ENCODE results near the gene STAU1. TPM values are rescaled to one million over a fixed set of nuclear protein-coding genes. Genes with fewer than 3 reads are reported as not detected.

Gene STAU1
- total RNA-seq, 1 donor from 2014 or later = 115 TPM

GRCh38 chr20:49160057-49160929 is 27.8 kb downstream of the STAU1 start:
- Mint-ChIP-seq H3K36me3 (ENCODE audit: low read depth, unreplicated experiment) (peaks cover 8% of the 10 kb centered on the region), H3K27me3 (ENCODE audit: unreplicated experiment) (no peaks in the 10 kb centered on the region)
- TF ChIP-seq CTCF (IDR thresholded peaks at IDR 0.05; ENCODE audit: unreplicated experiment) = no peak

DNA sequence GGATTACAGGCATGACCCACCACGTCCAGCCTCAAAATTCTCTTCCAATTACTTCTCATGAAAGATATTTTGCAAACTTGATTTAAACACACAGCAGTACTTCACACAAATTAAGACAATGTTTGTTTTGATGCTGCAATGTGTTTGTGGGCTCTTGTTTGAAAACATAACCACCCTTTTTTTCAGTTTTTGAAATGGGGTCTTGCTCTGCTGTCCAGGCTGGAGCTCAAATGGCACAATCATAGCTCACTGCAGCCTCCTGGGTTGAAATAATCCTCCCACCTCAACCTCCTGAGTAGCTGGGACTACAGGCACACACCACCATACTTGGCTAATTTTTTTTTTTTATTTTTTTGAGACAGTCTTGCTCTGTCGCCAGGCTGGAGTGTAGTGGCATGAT is 31.0 kb downstream of the STAU1 start:
- Mint-ChIP-seq H3K4me1 (ENCODE audit: unreplicated experiment) (peaks cover 9% of the 10 kb centered on the region), H3K9me3 (ENCODE audit: unreplicated experiment) (no peaks in the 10 kb centered on the region), H3K27ac (ENCODE audit: unreplicated experiment) (no peak overlapping the region), H3K27me3 (ENCODE audit: unreplicated experiment) (no peaks in the 10 kb centered on the region), H3K4me3 (ENCODE audit: unreplicated experiment) (no peak overlapping the region), H3K36me3 (ENCODE audit: low read depth, unreplicated experiment) (peaks cover 13% of the 10 kb centered on the region)
- no peak for DNase-seq (ENCODE audit: low spot score)
- TF ChIP-seq CTCF (IDR thresholded peaks at IDR 0.05; ENCODE audit: unreplicated experiment) = no peak

More at GRCh38 chr20:49160057-49160929, 27.8 kb downstream of the STAU1 start:
- DNase-seq (ENCODE audit: low spot score) = no peak
- no peak overlapping the region for H3K4me3 Mint-ChIP-seq (ENCODE audit: unreplicated experiment)
- no peaks in the 10 kb centered on the region for H3K9me3 Mint-ChIP-seq (ENCODE audit: unreplicated experiment)
- H3K4me1 Mint-ChIP-seq (ENCODE audit: unreplicated experiment) = peaks cover 10% of the 10 kb centered on the region
- no peak overlapping the region for H3K27ac Mint-ChIP-seq (ENCODE audit: unreplicated experiment)

GRCh38 chr20:49156481-49156880 is 31.7 kb downstream of the STAU1 start:
- no peaks in the 10 kb centered on the region for H3K27me3 Mint-ChIP-seq (ENCODE audit: unreplicated experiment)
- no peaks in the 10 kb centered on the region for H3K9me3 Mint-ChIP-seq (ENCODE audit: unreplicated experiment)
- no peak for TF ChIP-seq CTCF (IDR thresholded peaks at IDR 0.05; ENCODE audit: unreplicated experiment)
- no peak overlapping the region for H3K4me3 Mint-ChIP-seq (ENCODE audit: unreplicated experiment)
- no peak for DNase-seq (ENCODE audit: low spot score)
- H3K36me3 Mint-ChIP-seq (ENCODE audit: low read depth, unreplicated experiment) = peaks cover 13% of the 10 kb centered on the region
- H3K4me1 Mint-ChIP-seq (ENCODE audit: unreplicated experiment) = peaks cover 6% of the 10 kb centered on the region
- H3K27ac Mint-ChIP-seq (ENCODE audit: unreplicated experiment) = no peak overlapping the region

DNA sequence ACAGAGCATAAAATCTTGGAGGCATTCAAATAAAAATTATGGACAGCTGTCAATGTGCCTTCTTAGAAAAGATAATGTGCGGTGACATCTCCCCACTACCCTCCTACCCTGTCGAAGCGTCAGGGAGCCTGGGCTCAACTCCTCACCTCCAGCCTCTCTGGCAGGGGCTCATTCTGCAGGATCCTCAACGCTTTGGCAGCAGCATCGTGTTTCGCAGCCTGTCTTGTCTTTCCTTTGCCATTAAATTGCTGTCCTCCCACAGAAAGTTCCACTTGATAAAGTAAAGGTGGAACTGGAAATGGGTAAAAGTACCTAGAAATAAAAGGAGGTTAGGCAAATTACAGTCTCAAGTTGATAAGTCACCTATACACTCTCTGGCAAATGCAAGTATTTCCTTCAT is 36.7 kb downstream of the STAU1 start:
- H3K36me3 Mint-ChIP-seq (ENCODE audit: low read depth, unreplicated experiment) = peaks cover 24% of the 10 kb centered on the region
- H3K27ac Mint-ChIP-seq (ENCODE audit: unreplicated experiment) = no peak overlapping the region
- peaks cover 2% of the 10 kb centered on the region for H3K27me3 Mint-ChIP-seq (ENCODE audit: unreplicated experiment)

More for the DNA sequence above, 36.7 kb downstream of the STAU1 start:
- no peak for DNase-seq (ENCODE audit: low spot score)
- no peak for TF ChIP-seq CTCF (IDR thresholded peaks at IDR 0.05; ENCODE audit: unreplicated experiment)
- no peak overlapping the region for H3K4me3 Mint-ChIP-seq (ENCODE audit: unreplicated experiment)
- no peaks in the 10 kb centered on the region for H3K9me3 Mint-ChIP-seq (ENCODE audit: unreplicated experiment)
- H3K4me1 Mint-ChIP-seq (ENCODE audit: unreplicated experiment) = peaks cover 6% of the 10 kb centered on the region
